Stimulated activated CD4-positive, alpha-beta T cell treated with anti-CD3 and anti-CD28 coated beads, Interleukin-4, amount 100 ng/mL, for 24 hours (primary cell): ENCODE data around the gene MSS51.
A peak's percentile ranks its signal among the peaks of the same experiment; 100 is the strongest.
"Not testable (repeated sequence)": the region's sequence is repeated elsewhere in the genome, so short reads cannot be mapped to it uniquely, and the experiment has no call there.

Source experiments
- DNase-seq: peaks from one replicate; pipeline ENCODE4 v3.0.0-alpha.2; 2020

Gene MSS51

DNA sequence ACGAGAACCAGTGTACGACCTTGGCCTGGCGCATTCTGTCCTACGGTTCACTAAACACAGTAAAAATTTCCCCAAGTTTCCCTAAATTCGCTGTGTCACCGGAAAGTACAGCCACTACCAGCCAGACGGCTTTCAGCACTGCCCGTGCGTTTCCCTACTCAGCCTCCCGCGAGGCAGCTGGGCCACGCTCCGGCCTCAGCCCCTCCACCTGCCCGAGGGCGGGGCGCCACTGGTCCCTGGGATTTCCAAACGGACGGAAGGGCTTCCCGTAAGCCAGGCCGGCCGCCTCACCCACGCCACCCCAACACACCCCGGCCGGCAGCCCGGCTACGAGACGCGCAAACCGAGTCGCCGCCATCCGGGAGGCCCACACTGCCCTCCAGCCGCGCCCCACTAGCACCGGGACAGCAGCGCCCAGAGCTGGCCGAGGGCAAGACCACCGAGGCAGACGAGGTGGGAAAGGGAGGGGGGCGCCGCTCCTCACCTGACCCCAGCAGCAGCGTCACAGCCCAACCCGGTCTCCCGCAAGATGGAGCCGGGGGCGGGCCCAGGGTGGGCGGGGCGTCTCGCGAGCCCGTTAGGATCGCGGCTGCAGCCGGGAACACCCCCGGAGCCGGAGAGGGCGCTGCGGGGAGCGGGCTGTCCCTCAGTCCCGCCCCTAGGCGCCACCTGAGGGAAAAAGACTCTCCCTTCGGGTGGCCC is 19.7 kb downstream of the MSS51 start, which contains the start of gene ANXA7:
Gene ANXA7, minus strand, starts transcription at position 531 of the 702 bp plus-strand sequence. CDS start 13,202 bp downstream, outside the sequence.
- DNase-seq: peak; percentile 95

GRCh38 chr10:73413108-73413527 is 20.2 kb downstream of the MSS51 start:
- DNase-seq: peak; percentile 58

DNA sequence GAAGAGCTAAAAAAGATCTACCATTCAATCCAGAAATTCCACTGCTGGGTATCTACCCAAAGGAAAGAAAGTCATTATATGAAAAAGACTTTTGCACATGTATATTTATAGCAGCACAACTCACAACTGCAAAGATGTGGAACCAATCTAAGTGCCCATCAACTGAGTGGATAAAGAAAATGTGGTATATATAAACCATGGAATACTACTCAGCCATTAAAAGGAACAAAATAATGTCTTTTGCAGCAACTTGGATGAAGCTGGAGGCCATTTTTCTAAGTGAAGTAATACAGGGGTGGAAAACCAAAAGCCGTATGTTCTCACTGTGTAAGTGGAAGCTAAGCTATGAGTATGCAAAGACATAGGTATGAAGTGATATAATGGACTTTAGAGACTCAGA is 22.5 kb downstream of the MSS51 start:
- no peak for DNase-seq

- no peak for DNase-seq
Observed at GRCh38 chr10:73408978-73409521, 24.3 kb downstream of the MSS51 start.

DNA sequence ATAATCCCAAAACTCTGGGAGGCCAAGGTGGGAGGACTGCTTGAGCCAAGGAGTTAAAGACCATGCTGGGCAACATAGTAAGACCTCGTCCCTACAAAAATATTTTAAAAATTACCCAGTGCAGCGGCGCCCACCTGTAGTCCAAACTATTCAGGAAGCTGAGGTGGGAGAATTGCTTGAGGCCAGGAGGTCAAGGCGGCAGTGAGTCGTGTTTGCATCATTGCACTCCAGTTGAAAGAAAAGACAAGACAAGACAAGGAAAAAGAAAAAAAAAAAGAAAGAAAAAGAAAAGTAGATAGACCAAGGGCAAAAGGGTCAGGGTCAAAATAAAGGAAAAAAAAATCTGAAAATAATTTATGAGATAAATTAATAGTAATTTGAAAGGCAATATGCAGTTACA is 25.3 kb downstream of the MSS51 start:
- no peak for DNase-seq

DNA sequence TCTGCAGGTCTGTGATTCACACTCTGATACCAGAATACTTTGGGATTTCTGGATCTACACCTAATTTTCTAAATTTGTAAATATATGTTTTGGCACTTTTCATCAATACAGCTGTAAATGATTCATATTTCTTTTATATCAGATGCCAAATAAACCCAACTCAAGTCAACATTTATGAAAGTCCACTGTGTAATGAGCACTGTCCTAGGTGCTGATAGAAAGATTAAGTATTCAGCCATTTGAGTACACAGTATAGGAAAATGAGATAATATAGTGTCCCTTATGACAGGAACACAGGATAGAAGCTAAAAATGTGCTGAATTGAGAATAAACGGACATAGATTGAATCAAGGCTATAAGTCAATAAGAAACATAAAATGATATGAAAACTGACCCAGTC is 25.9 kb downstream of the MSS51 start:
- no peak for DNase-seq

- no peak for DNase-seq
Observed at GRCh38 chr10:73406846-73407245, 26.5 kb downstream of the MSS51 start.

GRCh38 chr10:73405556-73405955 is 27.8 kb downstream of the MSS51 start:
- DNase-seq: no peak

DNA sequence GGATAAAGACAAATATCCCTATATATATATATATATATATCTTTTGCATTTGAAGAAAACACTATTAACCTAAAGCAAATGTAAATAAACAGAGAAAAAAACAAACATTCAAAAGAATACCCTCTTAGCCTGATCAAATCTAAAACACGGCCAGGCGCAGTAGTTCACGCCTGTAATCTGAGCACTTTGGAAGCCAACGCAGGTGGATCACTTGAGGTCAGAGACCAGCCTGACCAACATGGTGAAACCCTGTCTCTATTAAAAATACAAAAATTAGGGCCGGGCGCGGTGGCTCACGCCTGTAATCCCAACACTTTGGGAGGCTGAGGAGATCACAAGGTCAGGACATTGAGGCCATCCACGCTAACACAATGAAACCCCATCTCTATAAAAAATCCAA is 28.7 kb downstream of the MSS51 start:
- no peak for DNase-seq

DNA sequence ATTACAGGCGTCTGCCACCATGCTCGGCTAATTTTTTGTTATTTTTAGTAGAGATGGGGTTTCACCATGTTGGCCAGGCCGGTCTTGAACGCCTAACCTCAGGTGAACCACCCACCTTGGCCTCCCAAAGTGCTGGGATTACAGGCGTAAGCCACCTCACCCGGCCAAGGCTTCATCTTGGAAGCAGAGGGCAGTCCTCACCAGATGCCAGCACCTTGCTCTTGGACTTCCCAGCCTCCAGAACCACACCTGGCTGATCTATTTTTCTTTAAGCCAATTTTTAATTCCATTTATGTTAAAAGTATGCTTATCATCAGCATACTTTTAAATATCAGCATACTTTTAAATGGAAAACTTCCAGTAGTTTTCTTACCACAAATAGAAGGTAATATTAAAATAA is 31.7 kb downstream of the MSS51 start:
- no peak for DNase-seq

GRCh38 chr10:73399063-73399462 is 34.3 kb downstream of the MSS51 start:
- DNase-seq: no peak

DNA sequence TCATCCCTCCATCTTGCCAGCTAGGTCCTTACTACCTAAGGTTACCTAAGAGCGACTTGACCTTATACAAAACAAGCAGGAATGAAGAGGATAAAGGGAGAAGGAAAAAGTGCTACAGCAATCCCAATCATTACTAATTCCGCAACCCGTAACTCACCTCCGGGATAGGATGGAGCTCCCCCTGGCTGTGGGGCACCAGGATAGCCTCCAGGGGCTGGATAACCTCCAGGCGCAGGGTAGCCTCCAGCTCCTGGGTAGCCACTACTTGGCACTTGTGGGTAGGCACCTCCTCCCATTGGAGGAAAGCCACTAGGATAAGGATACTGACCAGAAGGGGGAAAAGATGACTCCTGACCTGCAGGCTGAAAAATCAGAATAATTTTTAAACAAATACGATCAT is 35.3 kb downstream of the MSS51 start:
- DNase-seq: no peak

DNA sequence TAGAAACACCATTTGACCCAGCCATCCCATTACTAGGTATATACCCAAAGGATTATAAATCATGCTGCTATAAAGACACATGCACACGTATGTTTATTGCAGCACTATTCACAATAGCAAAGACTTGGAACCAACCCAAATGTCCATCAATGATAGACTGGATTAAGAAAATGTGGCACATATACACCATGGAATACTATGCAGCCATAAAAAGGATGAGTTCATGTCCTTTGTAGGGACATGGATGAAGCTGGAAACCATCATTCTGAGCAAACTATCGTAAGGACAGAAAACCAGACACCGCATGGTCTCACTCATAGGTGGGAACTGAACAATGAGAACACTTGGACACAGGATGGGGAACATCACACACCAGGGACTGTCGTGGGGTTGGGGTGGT is 39.0 kb downstream of the MSS51 start:
- not testable (repeated sequence) for DNase-seq

DNA sequence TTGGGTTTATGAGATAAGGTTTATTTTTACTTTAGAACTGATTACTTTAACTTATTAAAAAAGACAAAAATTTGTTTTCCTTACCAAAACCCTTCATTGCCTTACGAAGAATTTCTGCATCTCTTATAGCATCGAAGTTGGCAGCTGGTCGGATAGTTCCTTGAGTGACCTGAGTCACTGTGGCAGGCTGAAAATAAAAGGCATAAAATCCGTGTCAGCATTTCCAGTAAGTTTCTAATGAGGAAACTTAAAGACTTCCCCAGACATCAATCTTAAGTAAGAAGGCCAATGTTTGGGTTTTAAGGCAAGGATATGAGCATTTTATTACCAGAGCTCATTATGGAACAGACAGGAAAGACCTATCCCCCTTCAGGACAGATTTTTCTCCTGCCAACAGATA is 45.1 kb downstream of the MSS51 start:
- no peak for DNase-seq

DNA sequence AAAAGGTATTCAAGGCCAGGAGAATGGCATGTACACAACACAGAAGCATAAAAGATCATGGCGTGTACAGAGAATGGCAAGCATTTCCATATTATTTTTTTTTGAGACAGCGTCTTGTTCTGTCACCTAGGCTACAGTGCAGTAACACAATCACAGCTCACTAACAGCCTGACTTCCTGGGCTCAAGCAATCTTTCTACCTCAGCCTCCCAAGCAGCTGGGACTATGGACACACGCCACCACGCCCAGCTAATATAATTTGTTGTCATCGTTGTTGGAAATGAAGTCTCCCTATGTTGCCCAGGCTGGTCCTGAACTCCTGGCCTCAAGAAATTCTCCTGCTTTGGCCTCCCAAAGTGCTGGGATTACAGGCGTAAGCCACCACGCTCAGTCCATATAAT is 46.8 kb downstream of the MSS51 start:
- no peak for DNase-seq

- no peak for DNase-seq
Observed at GRCh38 chr10:73379064-73379748, 54.2 kb downstream of the MSS51 start.

GRCh38 chr10:73376679-73377078 is 56.7 kb downstream of the MSS51 start:
- DNase-seq: no peak
